Hepatocyte (in vitro differentiated cells): ENCODE results near the gene P2RX1. TPM values are rescaled to one million over a fixed set of nuclear protein-coding genes. Genes with fewer than 3 reads are reported as not detected.

Experiments used
- DNase-seq: peaks from one replicate; pipeline ENCODE4 v3.0.0-alpha.2; 2016; ENCODE audit warnings: low spot score
- H2AFZ ChIP-seq: fragments of 200-600 bp; sonication (generic); 2 replicates; pipeline ENCODE4 v1.6.0; 2016; ENCODE audit warnings: antibody characterized with exemption, mild to moderate bottlenecking
- H3K27ac ChIP-seq: fragments of 200-600 bp; sonication (generic); 2 replicates; pipeline ENCODE4 v1.5.1; 2016; ENCODE audit warnings: mild to moderate bottlenecking
- H3K27me3 ChIP-seq: fragments of 200-600 bp; sonication (generic); 2 replicates; pipeline ENCODE4 v1.6.1; 2016
- H3K36me3 ChIP-seq: fragments of 200-600 bp; sonication (generic); replicated peaks from 2 replicates; pipeline ENCODE4 v1.5.1; 2016; ENCODE audit warnings: low read depth; ENCODE audit not compliant: insufficient read depth
- H3K4me1 ChIP-seq: fragments of 200-600 bp; sonication (generic); 2 replicates; pipeline ENCODE4 v1.5.1; 2016; ENCODE audit warnings: mild to moderate bottlenecking, moderate library complexity; ENCODE audit not compliant: insufficient read depth
- H3K4me2 ChIP-seq: fragments of 200-600 bp; sonication (generic); 2 replicates; pipeline ENCODE4 v1.6.0; 2016
- H3K4me3 ChIP-seq: fragments of 200-600 bp; sonication (generic); 2 replicates; pipeline ENCODE4 v1.5.1; 2016; ENCODE audit warnings: mild to moderate bottlenecking
- H3K79me2 ChIP-seq: fragments of 200-600 bp; sonication (generic); 2 replicates; pipeline ENCODE4 v1.6.0; 2017; ENCODE audit warnings: mild to moderate bottlenecking
- H3K9me2 ChIP-seq: fragments of 200-600 bp; sonication (generic); replicated peaks from 2 replicates; pipeline ENCODE4 v1.6.0; 2017; ENCODE audit warnings: mild to moderate bottlenecking; ENCODE audit not compliant: insufficient read depth
- H3K9me3 ChIP-seq: fragments of 200-600 bp; sonication (generic); 2 replicates; pipeline ENCODE4 v1.5.1; 2016; ENCODE audit warnings: low read depth, mild to moderate bottlenecking
- H4K20me1 ChIP-seq: fragments of 200-600 bp; sonication (generic); 2 replicates; pipeline ENCODE4 v1.6.0; 2016; ENCODE audit warnings: mild to moderate bottlenecking; ENCODE audit not compliant: insufficient read depth, poor library complexity, severe bottlenecking
- EZH2 ChIP-seq: fragments of 200-600 bp; sonication (generic); IDR thresholded peaks from 2 replicates; pipeline ENCODE4 v1.6.1; 2016; ENCODE audit warnings: antibody characterized with exemption, mild to moderate bottlenecking, borderline replicate concordance
- EZH2phosphoT487 ChIP-seq: fragments of 200-600 bp; sonication (generic); IDR thresholded peaks from one replicate; pipeline ENCODE4 v1.6.1; 2018; ENCODE audit warnings: antibody characterized with exemption, mild to moderate bottlenecking, low read depth, moderate library complexity; ENCODE audit not compliant: unreplicated experiment, severe bottlenecking
- WGBS: methylation state at CpG from one replicate; pipeline ENCODE4 v1.1.6; 2016; ENCODE audit warnings: low lambda C conversion rate; ENCODE audit errors: missing lambda C conversion rate; 5-methylcytosine and 5-hydroxymethylcytosine counted together
- polyA plus RNA-seq: library from polyadenylated mRNA; unstranded; fragments of >200 nt; fragmentation: Nextera tagmentation; extraction: Ambion mirVana; gene quantifications from 2 replicates; pipeline ENCODE4 v1.2.1, GENCODE V29; 2016
- total RNA-seq: library from RNA; depleted of rRNA; stranded (reverse); fragments of >200 nt; gene quantifications from 2 replicates; pipeline ENCODE4 v1.2.3, GENCODE V29; 2014
- TF ChIP-seq, protein P1 (sequence below): fragments of 200-600 bp; sonication (generic); IDR thresholded peaks from 2 replicates; pipeline ENCODE4 v1.5.1; 2016; ENCODE audit warnings: antibody characterized with exemption, mild to moderate bottlenecking; ENCODE audit not compliant: poor library complexity

The P2RX1 gene
- total and polyA plus RNA-seq, 2 experiments from 2014 or later = 0.50 to 1.8 TPM

DNA sequence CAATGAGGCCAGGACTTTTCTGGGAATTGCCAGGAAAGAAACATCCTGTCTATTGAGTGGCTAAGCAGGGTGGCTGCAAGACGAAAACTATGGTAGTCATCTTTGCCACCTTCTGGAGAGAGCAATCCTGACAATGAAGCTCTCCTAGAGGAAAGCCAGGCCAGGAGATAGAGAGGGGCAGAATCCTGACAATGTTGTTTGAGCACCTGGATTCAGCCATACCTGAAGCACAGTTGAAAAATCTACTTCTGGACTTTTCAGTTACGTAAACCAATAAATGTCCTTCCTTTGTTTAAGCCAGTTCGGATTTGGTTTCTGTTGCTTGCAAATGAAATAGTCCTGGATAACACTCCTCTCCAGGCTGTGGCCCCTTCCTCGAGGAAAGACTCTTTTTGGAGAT is 9.4 kb downstream of the P2RX1 start:
- Histone ChIP-seq H3K79me2 (no peaks in the 10 kb centered on the region), H3K4me2 (no peak overlapping the region), H3K9me3 (no peaks in the 10 kb centered on the region), H3K27me3 (no peaks in the 10 kb centered on the region), H4K20me1 (no peaks in the 10 kb centered on the region), H3K4me1 (no peaks in the 10 kb centered on the region), H3K36me3 (no peaks in the 10 kb centered on the region), H3K9me2 (no peaks in the 10 kb centered on the region), H2AFZ (no peak overlapping the region), H3K4me3 (no peak overlapping the region), H3K27ac (no peak overlapping the region)
- 94% methylated on average over 4 of the region's 4 CpGs for WGBS
- no peak for TF ChIP-seq EZH2
- no peak for TF ChIP-seq EZH2phosphoT487
- no peak for DNase-seq

- H3K4me1 ChIP-seq = no peaks in the 10 kb centered on the region
- H3K4me3 ChIP-seq = no peak overlapping the region
- 91% methylated on average over 10 of the region's 11 CpGs for WGBS
- DNase-seq = no peak
- no peaks in the 10 kb centered on the region for H3K9me2 ChIP-seq
- no peaks in the 10 kb centered on the region for H3K79me2 ChIP-seq
- no peak overlapping the region for H3K4me2 ChIP-seq
- H3K27me3 ChIP-seq = no peaks in the 10 kb centered on the region
- H3K9me3 ChIP-seq = no peaks in the 10 kb centered on the region
- TF ChIP-seq EZH2 = no peak
- TF ChIP-seq, protein P1, sequence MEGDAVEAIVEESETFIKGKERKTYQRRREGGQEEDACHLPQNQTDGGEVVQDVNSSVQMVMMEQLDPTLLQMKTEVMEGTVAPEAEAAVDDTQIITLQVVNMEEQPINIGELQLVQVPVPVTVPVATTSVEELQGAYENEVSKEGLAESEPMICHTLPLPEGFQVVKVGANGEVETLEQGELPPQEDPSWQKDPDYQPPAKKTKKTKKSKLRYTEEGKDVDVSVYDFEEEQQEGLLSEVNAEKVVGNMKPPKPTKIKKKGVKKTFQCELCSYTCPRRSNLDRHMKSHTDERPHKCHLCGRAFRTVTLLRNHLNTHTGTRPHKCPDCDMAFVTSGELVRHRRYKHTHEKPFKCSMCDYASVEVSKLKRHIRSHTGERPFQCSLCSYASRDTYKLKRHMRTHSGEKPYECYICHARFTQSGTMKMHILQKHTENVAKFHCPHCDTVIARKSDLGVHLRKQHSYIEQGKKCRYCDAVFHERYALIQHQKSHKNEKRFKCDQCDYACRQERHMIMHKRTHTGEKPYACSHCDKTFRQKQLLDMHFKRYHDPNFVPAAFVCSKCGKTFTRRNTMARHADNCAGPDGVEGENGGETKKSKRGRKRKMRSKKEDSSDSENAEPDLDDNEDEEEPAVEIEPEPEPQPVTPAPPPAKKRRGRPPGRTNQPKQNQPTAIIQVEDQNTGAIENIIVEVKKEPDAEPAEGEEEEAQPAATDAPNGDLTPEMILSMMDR = no peak
- TF ChIP-seq EZH2phosphoT487 = no peak
- no peaks in the 10 kb centered on the region for H3K36me3 ChIP-seq
- H2AFZ ChIP-seq = no peak overlapping the region
- H3K27ac ChIP-seq = no peak overlapping the region
- no peaks in the 10 kb centered on the region for H4K20me1 ChIP-seq
Measured at GRCh38 chr17:3905017-3905520, 11.2 kb downstream of the P2RX1 start.

DNA sequence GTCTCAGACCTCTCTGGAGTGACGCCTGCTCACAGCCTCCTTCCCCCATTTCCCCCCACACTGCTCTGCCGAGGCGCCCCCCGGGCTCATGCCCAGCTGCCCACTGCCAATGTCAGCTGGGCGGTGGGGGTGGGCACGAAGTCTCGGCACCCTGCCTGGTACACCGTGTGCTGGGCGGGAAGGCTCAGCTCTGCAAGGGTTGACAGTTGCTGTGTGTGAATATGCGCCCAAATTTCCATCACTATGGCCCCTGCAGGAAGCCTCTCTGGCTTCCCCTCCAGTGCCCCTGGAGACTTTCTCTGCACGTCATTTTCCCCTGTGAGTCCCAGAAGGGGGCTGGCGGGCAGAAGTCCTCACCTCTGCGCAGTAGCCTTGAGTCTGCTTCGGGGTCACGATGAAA is 11.8 kb downstream of the P2RX1 start:
- WGBS = 87% methylated on average over 10 of the region's 15 CpGs
- DNase-seq = no peak
- no peaks in the 10 kb centered on the region for H3K9me2 ChIP-seq
- H4K20me1 ChIP-seq = no peaks in the 10 kb centered on the region
- no peak overlapping the region for H3K4me3 ChIP-seq
- H3K4me1 ChIP-seq = no peaks in the 10 kb centered on the region
- TF ChIP-seq EZH2phosphoT487 (no peak), EZH2 (no peak)
- TF ChIP-seq, protein P1 = no peak
- H2AFZ ChIP-seq = no peak overlapping the region
- H3K9me3 ChIP-seq = no peaks in the 10 kb centered on the region
- no peaks in the 10 kb centered on the region for H3K36me3 ChIP-seq
- H3K27me3 ChIP-seq = no peaks in the 10 kb centered on the region
- no peaks in the 10 kb centered on the region for H3K79me2 ChIP-seq
- H3K27ac ChIP-seq = no peak overlapping the region
- H3K4me2 ChIP-seq = no peak overlapping the region

DNA sequence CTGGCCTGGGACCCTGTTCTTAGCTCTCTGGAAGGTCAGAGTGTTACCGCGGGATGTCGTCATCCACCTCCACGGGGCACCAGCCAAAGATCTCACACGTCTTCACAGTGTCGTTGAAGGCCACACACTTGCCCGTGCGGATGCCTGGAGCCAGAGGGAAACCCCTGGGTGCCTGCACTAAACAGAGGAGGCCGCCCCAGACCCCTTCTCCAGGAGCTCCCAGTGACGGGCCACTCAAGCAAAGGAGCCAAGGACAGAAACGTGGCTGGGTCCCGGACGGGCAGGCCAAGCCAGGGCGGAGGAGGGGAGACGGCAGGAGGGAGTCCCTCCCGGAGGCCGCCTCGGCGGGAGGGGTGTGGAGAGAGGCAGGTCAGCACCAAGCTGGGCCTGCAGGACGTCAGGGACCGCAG is 12.4 kb downstream of the P2RX1 start:
- Histone ChIP-seq H3K79me2 (no peaks in the 10 kb centered on the region), H3K4me1 (no peaks in the 10 kb centered on the region), H3K27me3 (no peaks in the 10 kb centered on the region), H3K36me3 (no peaks in the 10 kb centered on the region), H4K20me1 (no peaks in the 10 kb centered on the region), H3K4me2 (no peak overlapping the region), H3K9me3 (no peaks in the 10 kb centered on the region), H2AFZ (no peak overlapping the region), H3K27ac (no peak overlapping the region), H3K9me2 (no peaks in the 10 kb centered on the region), H3K4me3 (no peak overlapping the region)
- no peak for DNase-seq
- 70% methylated on average over 21 of the region's 21 CpGs for WGBS
- TF ChIP-seq EZH2phosphoT487 (no peak), EZH2 (no peak)
- TF ChIP-seq, protein P1 = no peak
